Spleen (tissue), 11 donors: ENCODE results near the gene ZC3H13. TPM values are rescaled to one million over a fixed set of nuclear protein-coding genes. Genes with fewer than 3 reads are reported as not detected.

Source experiments
- DNase-seq: peaks from one replicate; pipeline ENCODE4 v3.0.0-alpha.2; 2020
- H3K27ac ChIP-seq, 8 donors: fragments of 200-600 bp; sonication (generic) in 7 of 8; 1 replicate in 4 of 8; 2 replicates in 4 of 8; pipeline versions ENCODE4 v1.5.0 to v1.8.0; 2016 to 2021; ENCODE audit warnings: inconsistent platforms in 4 of 8, mild to moderate bottlenecking in 4 of 8, moderate library complexity in 1 of 8
- H3K27me3 ChIP-seq, 7 donors: fragments of 200-600 bp; sonication (generic) in 6 of 7; replicated peaks in 1 of 7; 1 replicate in 4 of 7; 2 replicates in 3 of 7; pipeline versions ENCODE4 v1.5.0 to v1.8.0; 2016 to 2021; ENCODE audit warnings: inconsistent platforms in 3 of 7, mild to moderate bottlenecking in 1 of 7
- H3K36me3 ChIP-seq, 6 donors: fragments of 200-600 bp; sonication (generic) in 5 of 6; 1 replicate in 4 of 6; 2 replicates in 2 of 6; pipeline versions ENCODE4 v1.5.0 to v1.8.0; 2016 to 2021; ENCODE audit warnings: inconsistent platforms in 2 of 6
- H3K4me1 ChIP-seq, 6 donors: fragments of 200-600 bp; sonication (generic) in 5 of 6; 1 replicate in 3 of 6; 2 replicates in 3 of 6; pipeline versions ENCODE4 v1.5.0 to v1.8.0; 2016 to 2021; ENCODE audit warnings: inconsistent platforms in 3 of 6
- H3K4me3 ChIP-seq, 8 donors: fragments of 200-600 bp; sonication (generic) in 7 of 8; 1 replicate in 4 of 8; 2 replicates in 4 of 8; pipeline versions ENCODE4 v1.5.0 to v1.8.0; 2016 to 2021; ENCODE audit warnings: inconsistent platforms in 4 of 8, mild to moderate bottlenecking in 4 of 8, moderate library complexity in 2 of 8
- H3K9me3 ChIP-seq, 8 donors: fragments of 200-600 bp; sonication (generic) in 7 of 8; 1 replicate in 4 of 8; 2 replicates in 4 of 8; pipeline versions ENCODE4 v1.5.0 to v1.8.0; 2016 to 2021; ENCODE audit warnings: inconsistent platforms in 4 of 8
- POLR2A ChIP-seq, 3 donors: fragments of 450-650 bp; IDR thresholded peaks; one replicate each; pipeline ENCODE4 v1.5.1; 2017; ENCODE audit warnings: antibody characterized with exemption in 3 of 3, mild to moderate bottlenecking in 1 of 3
- POLR2AphosphoS5 ChIP-seq, 3 donors: sonication (generic); formaldehyde crosslinking; IDR thresholded peaks; one replicate each; pipeline ENCODE4 v1.5.1; 2017; ENCODE audit warnings: antibody characterized with exemption in 3 of 3
- WGBS, 5 donors: extraction: QIAGEN DNeasy Blood & Tissue Kit in 3 of 5; methylation state at CpG; one replicate each; pipeline versions ENCODE4 v1.1.5 to v1.1.7; 2013 to 2018; 5-methylcytosine and 5-hydroxymethylcytosine counted together
- intact Hi-C: fragments of 100-400 bp; cut with DNase I; formaldehyde crosslinking; loops from one replicate; pipeline ENCODE4 v1.15.0; 2023; ENCODE audit warnings: low total_unique reads
- polyA plus RNA-seq, 3 donors: library from polyadenylated mRNA; stranded (reverse); fragments of 200-250 nt; gene quantifications; one replicate each; pipeline ENCODE4 v1.2.1, GENCODE V29; 2013
- total RNA-seq, 7 donors: library from RNA; depleted of rRNA in 3 of 7; stranded (reverse); fragments of >200 nt in 3 of 7; fragmentation: NEBNext Ultra II Directional in 4 of 7; extraction: Animal tissue kit (Norgen Biotek cat#: 25700) in 4 of 7; gene quantifications; one replicate each; pipeline versions ENCODE4 v1.1.0 to v1.2.1, GENCODE V29; 2016 to 2021
- TF ChIP-seq, protein P1 (sequence below), 11 experiments: fragments of 200-600 bp in 7 of 11; fragments of 450-650 bp in 4 of 11; sonication (generic) in 4 of 11; IDR thresholded peaks in 8 of 11; conservative IDR thresholded peaks in 3 of 11; 1 replicate in 7 of 11; 2 replicates in 4 of 11; pipeline versions ENCODE4 v1.4.0 to v1.8.0; 2016 to 2021; ENCODE audit warnings: antibody characterized with exemption in 11 of 11, inconsistent platforms in 4 of 11, mild to moderate bottlenecking in 1 of 11
- donor health status: healthy with polysubstance abuse.
- donor health status: DM: no; HTN: no; CAD: no; lungs with moderate emphysema.
- donor health status: DM: no; HTN: no; CAD: no.
- donor health status: Bipolar disorder and iron deficiency.
- donor health status: healthy.
- donor health status: DM: no; HTN: no; CAD: no.
- donor health status: DM: yes; HTN: yes; CAD: no.

The ZC3H13 gene
- total and polyA plus RNA-seq, 10 donors, result 7.9 to 61.2 (median 33.1) TPM

DNA sequence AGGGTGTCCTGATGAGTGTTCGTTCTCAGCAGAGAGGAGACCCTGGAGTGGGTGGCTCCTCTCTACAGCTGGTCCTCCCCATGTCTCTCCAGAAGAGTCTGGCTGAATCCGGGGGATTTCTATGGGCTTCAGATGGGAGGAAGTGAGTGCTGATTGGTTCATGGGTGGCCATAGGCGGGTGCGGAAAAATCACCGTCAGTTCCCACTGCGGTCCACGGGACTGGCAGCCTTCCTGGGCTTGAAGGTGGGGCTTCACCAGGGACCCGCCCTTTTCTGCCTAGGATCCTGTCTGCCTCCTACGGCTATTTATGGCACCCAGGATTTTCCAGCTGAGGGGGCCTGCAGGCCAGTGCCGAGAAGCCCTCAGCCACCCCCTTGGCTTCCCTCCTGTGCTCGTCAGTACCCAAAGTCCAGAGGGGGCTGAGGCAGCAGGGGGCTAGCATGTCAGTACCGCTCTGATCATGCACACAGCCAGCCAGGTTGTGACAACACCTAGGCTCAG, 33.9 kb upstream of the ZC3H13 start:
- TF ChIP-seq POLR2AphosphoS5 (IDR thresholded peaks at IDR 0.05), result no peak
- TF ChIP-seq, protein P1, sequence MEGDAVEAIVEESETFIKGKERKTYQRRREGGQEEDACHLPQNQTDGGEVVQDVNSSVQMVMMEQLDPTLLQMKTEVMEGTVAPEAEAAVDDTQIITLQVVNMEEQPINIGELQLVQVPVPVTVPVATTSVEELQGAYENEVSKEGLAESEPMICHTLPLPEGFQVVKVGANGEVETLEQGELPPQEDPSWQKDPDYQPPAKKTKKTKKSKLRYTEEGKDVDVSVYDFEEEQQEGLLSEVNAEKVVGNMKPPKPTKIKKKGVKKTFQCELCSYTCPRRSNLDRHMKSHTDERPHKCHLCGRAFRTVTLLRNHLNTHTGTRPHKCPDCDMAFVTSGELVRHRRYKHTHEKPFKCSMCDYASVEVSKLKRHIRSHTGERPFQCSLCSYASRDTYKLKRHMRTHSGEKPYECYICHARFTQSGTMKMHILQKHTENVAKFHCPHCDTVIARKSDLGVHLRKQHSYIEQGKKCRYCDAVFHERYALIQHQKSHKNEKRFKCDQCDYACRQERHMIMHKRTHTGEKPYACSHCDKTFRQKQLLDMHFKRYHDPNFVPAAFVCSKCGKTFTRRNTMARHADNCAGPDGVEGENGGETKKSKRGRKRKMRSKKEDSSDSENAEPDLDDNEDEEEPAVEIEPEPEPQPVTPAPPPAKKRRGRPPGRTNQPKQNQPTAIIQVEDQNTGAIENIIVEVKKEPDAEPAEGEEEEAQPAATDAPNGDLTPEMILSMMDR (IDR thresholded peaks at IDR 0.05 in 8 of 11, conservative IDR thresholded peaks at IDR 0.05 in 3 of 11), result no peak
- no peak for TF ChIP-seq POLR2A (IDR thresholded peaks at IDR 0.05)
- no peaks in the 10 kb centered on the region for H3K9me3 ChIP-seq
- DNase-seq, result no peak
- no peaks in the 10 kb centered on the region for H3K4me1 ChIP-seq
- no peaks in the 10 kb centered on the region for H3K36me3 ChIP-seq
- no peak overlapping the region for H3K4me3 ChIP-seq
- intact Hi-C loops, result no loop called here
- WGBS, 5 donors, result 79 to 89% (median 88%) methylated on average over 6 to 12 of the region's 12 CpGs
- peaks cover 0 to 10% (median 0%) of the 10 kb centered on the region in 7 donors for H3K27me3 ChIP-seq
- no peak overlapping the region for H3K27ac ChIP-seq

GRCh38 chr13:46085737-46086136, 33.2 kb upstream of the ZC3H13 start:
- intact Hi-C loops, result no loop called here
- H3K9me3 ChIP-seq, result no peaks in the 10 kb centered on the region
- 91 to 98% (median 95%) methylated on average over 10 to 13 of the region's 13 CpGs for WGBS, 5 donors
- peaks cover 0 to 10% (median 0%) of the 10 kb centered on the region in 7 donors for H3K27me3 ChIP-seq
- no peaks in the 10 kb centered on the region for H3K36me3 ChIP-seq
- no peak overlapping the region for H3K27ac ChIP-seq
- no peak overlapping the region for H3K4me3 ChIP-seq
- no peak for DNase-seq
- no peaks in the 10 kb centered on the region for H3K4me1 ChIP-seq
- TF ChIP-seq POLR2A (IDR thresholded peaks at IDR 0.05) (no peak), POLR2AphosphoS5 (IDR thresholded peaks at IDR 0.05) (no peak)
- TF ChIP-seq, protein P1 (IDR thresholded peaks at IDR 0.05 in 8 of 11, conservative IDR thresholded peaks at IDR 0.05 in 3 of 11), result no peak

- no peak overlapping the region for H3K27ac ChIP-seq
- H3K9me3 ChIP-seq, result no peaks in the 10 kb centered on the region
- 93 to 97% (median 95%) methylated on average over 5 of the region's 5 CpGs for WGBS, 5 donors
- H3K27me3 ChIP-seq, result peaks cover 0 to 7% (median 0%) of the 10 kb centered on the region in 7 donors
- no peak for DNase-seq
- TF ChIP-seq POLR2AphosphoS5 (IDR thresholded peaks at IDR 0.05), result no peak
- TF ChIP-seq POLR2A (IDR thresholded peaks at IDR 0.05), result no peak
- no peaks in the 10 kb centered on the region for H3K4me1 ChIP-seq
- intact Hi-C loops, result no loop called here
- no peaks in the 10 kb centered on the region for H3K36me3 ChIP-seq
- H3K4me3 ChIP-seq, result no peak overlapping the region
Observed at GRCh38 chr13:46082324-46082723, 29.8 kb upstream of the ZC3H13 start.

GRCh38 chr13:46079770-46080169, 27.2 kb upstream of the ZC3H13 start:
- Histone ChIP-seq H3K36me3 (no peaks in the 10 kb centered on the region), H3K4me1 (no peaks in the 10 kb centered on the region), H3K27ac (no peak overlapping the region), H3K27me3 (no peaks in the 10 kb centered on the region), H3K4me3 (no peak overlapping the region), H3K9me3 (no peaks in the 10 kb centered on the region)
- intact Hi-C loops, result no loop called here
- no peak for TF ChIP-seq POLR2A (IDR thresholded peaks at IDR 0.05)
- TF ChIP-seq, protein P1 (IDR thresholded peaks at IDR 0.05 in 8 of 11, conservative IDR thresholded peaks at IDR 0.05 in 3 of 11), result no peak
- no peak for TF ChIP-seq POLR2AphosphoS5 (IDR thresholded peaks at IDR 0.05)
- DNase-seq, result no peak
- 14 to 28% (median 22%) methylated on average over 2 of the region's 2 CpGs for WGBS, 5 donors

GRCh38 chr13:46077265-46077664, 24.7 kb upstream of the ZC3H13 start:
- H3K4me1 ChIP-seq, result no peaks in the 10 kb centered on the region
- no peaks in the 10 kb centered on the region for H3K36me3 ChIP-seq
- H3K27ac ChIP-seq, result no peak overlapping the region
- TF ChIP-seq, protein P1 (IDR thresholded peaks at IDR 0.05 in 8 of 11, conservative IDR thresholded peaks at IDR 0.05 in 3 of 11), result no peak
- TF ChIP-seq POLR2AphosphoS5 (IDR thresholded peaks at IDR 0.05), result no peak
- no peak for TF ChIP-seq POLR2A (IDR thresholded peaks at IDR 0.05)
- H3K4me3 ChIP-seq, result no peak overlapping the region
- 33 to 58% (median 43%) methylated on average over 1 of the region's 1 CpG for WGBS, 5 donors
- DNase-seq, result no peak
- no peaks in the 10 kb centered on the region for H3K9me3 ChIP-seq
- no peaks in the 10 kb centered on the region for H3K27me3 ChIP-seq
- intact Hi-C loops, result no loop called here
